Hematopoietic multipotent progenitor cell treated with erythropoietin and hydrocortisone succinate and interleukin-3 and kit ligand, for 15 days (in vitro differentiated cells): ENCODE results near the gene MYOM1.
"Not testable (repeated sequence)": the region's sequence is repeated elsewhere in the genome, so short reads cannot be mapped to it uniquely, and the experiment has no call there.

Experiments
- DNase-seq: peaks from one replicate; pipeline ENCODE4 v3.0.0-alpha.2; 2015; ENCODE audit warnings: low spot score

MYOM1 gene

DNA sequence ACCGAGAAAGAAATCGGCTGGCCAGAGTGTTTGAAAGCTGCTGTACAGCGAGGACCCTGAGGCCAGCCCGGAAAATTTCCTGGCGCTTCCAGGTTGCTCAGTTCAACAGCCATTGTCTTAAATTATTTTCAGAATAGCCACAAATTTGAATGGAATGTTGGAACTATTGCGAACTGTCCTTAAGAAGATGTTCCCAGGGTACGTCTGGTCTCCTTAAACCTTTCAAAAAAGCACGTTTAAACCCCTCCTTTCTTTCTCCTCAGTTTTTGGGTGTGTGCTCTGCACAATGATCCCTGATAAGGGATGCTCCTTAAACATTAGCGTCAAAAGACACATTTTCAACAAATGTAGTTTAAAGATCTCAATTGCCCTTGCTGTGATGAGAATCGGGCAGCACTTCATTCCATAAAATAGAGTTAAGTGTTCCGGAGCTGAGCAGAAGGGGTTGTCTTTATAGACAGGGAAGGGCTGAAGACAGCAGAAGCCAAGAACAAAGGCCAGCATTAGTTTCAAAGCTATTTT lies 192.3 kb downstream of the MYOM1 start:
- DNase-seq, result no peak

DNA sequence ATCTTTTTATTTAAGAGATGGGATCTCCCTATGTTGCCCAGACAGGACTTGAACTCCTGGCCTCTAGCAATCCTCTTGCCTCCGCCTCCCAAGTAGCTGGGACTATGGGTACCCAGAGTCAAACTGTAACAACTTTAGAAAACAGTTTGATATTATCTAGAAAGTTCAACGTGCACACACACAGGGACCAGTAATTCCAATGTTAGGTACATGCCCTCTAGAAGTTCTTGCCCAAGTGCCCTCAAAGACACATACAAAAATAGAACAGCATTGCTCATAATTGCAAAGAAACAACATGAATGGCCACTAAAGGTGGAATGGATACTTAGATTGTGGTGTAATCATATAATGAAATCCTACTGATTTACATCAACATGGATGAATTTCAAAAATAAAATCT lies 194.2 kb downstream of the MYOM1 start:
- DNase-seq, result no peak

DNA sequence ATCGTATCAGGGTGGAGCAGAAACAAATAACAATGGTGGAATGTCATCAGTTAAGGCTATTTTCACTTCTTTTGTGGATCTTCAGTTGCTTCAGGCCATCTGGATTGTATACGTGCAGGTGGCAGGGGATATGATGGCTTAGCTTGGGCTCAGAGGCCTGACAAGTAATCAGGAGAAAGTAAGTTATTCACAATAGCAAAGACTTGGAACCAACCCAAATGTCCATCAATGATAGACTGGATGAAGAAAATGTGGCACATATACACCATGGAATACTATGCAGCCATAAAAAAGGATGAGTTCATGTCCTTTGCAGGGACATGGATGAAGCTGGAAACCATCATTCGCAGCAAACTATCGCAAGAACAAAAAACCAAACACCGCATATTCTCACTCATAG lies 196.2 kb downstream of the MYOM1 start:
- DNase-seq, result not testable (repeated sequence)
